ENCODE data around the gene APOC4. TPM values are rescaled to one million over a fixed set of nuclear protein-coding genes. Genes with fewer than 3 reads are reported as not detected.

APOC4 gene
- total and polyA plus RNA-seq, 4 donors = 1.0 to 420 (median 275) TPM

DNA sequence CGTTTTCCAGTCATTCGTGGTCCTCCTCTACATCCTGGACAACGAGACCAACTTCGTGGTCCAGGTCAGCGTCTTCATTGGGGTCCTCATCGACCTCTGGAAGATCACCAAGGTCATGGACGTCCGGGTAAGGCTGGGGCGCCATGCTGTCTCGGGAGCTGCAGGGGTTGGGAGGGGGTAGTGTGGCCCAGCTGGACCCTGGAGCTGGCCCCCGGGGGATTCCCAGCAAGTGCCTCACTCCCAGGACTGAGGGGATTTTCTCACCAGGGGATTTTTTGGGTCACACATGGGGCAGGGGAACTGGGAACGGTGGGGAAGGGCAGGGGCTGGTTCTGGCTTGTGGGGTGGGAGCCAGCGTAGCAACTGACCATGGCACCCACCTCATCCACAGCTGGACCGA lies 48.4 kb downstream of the APOC4 start:
- no peak overlapping the region for H3K27ac ChIP-seq (ENCODE audit: low read depth in 1 of 2, low read length in 2 of 2)
- no peaks in the 10 kb centered on the region for H3K9me3 ChIP-seq (ENCODE audit: control insufficient read depth in 4 of 4, low read length in 3 of 4)
- no peak overlapping the region for H3K9ac ChIP-seq (ENCODE audit: low read depth in 1 of 2, low read length in 2 of 2)
- H3K4me1 ChIP-seq (ENCODE audit: control insufficient read depth in 4 of 4, insufficient read depth in 4 of 4, low read length in 3 of 4) = no peaks in the 10 kb centered on the region
- H3K27me3 ChIP-seq (ENCODE audit: control insufficient read depth in 4 of 4, insufficient read depth in 4 of 4, low read length in 3 of 4) = no peaks in the 10 kb centered on the region
- TF ChIP-seq, protein P1, sequence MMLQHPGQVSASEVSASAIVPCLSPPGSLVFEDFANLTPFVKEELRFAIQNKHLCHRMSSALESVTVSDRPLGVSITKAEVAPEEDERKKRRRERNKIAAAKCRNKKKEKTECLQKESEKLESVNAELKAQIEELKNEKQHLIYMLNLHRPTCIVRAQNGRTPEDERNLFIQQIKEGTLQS (IDR thresholded peaks at IDR 0.05) = no peak
- TF ChIP-seq HNF4A (conservative IDR thresholded peaks at IDR 0.05) = no peak
- no peak for TF ChIP-seq FOXA1 (IDR thresholded peaks at IDR 0.05)
- TF ChIP-seq SP1 (IDR thresholded peaks at IDR 0.05) = no peak
- TF ChIP-seq, protein P2, sequence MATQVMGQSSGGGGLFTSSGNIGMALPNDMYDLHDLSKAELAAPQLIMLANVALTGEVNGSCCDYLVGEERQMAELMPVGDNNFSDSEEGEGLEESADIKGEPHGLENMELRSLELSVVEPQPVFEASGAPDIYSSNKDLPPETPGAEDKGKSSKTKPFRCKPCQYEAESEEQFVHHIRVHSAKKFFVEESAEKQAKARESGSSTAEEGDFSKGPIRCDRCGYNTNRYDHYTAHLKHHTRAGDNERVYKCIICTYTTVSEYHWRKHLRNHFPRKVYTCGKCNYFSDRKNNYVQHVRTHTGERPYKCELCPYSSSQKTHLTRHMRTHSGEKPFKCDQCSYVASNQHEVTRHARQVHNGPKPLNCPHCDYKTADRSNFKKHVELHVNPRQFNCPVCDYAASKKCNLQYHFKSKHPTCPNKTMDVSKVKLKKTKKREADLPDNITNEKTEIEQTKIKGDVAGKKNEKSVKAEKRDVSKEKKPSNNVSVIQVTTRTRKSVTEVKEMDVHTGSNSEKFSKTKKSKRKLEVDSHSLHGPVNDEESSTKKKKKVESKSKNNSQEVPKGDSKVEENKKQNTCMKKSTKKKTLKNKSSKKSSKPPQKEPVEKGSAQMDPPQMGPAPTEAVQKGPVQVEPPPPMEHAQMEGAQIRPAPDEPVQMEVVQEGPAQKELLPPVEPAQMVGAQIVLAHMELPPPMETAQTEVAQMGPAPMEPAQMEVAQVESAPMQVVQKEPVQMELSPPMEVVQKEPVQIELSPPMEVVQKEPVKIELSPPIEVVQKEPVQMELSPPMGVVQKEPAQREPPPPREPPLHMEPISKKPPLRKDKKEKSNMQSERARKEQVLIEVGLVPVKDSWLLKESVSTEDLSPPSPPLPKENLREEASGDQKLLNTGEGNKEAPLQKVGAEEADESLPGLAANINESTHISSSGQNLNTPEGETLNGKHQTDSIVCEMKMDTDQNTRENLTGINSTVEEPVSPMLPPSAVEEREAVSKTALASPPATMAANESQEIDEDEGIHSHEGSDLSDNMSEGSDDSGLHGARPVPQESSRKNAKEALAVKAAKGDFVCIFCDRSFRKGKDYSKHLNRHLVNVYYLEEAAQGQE (IDR thresholded peaks at IDR 0.05) = no peak
- no peak for TF ChIP-seq JUND (IDR thresholded peaks at IDR 0.05)
- TF ChIP-seq, protein P3, sequence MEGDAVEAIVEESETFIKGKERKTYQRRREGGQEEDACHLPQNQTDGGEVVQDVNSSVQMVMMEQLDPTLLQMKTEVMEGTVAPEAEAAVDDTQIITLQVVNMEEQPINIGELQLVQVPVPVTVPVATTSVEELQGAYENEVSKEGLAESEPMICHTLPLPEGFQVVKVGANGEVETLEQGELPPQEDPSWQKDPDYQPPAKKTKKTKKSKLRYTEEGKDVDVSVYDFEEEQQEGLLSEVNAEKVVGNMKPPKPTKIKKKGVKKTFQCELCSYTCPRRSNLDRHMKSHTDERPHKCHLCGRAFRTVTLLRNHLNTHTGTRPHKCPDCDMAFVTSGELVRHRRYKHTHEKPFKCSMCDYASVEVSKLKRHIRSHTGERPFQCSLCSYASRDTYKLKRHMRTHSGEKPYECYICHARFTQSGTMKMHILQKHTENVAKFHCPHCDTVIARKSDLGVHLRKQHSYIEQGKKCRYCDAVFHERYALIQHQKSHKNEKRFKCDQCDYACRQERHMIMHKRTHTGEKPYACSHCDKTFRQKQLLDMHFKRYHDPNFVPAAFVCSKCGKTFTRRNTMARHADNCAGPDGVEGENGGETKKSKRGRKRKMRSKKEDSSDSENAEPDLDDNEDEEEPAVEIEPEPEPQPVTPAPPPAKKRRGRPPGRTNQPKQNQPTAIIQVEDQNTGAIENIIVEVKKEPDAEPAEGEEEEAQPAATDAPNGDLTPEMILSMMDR (IDR thresholded peaks at IDR 0.05; ENCODE audit: low read depth, low read length, missing input control) = no peak
- TF ChIP-seq YY1 (IDR thresholded peaks at IDR 0.05) = no peak
- TF ChIP-seq NR2F2 (IDR thresholded peaks at IDR 0.05) = no peak
- no peak for TF ChIP-seq RXRA (IDR thresholded peaks at IDR 0.05)
- TF ChIP-seq GABPA (IDR thresholded peaks at IDR 0.05 in 1 of 2, conservative IDR thresholded peaks at IDR 0.05 in 1 of 2) = no peak
- TF ChIP-seq, protein P4, sequence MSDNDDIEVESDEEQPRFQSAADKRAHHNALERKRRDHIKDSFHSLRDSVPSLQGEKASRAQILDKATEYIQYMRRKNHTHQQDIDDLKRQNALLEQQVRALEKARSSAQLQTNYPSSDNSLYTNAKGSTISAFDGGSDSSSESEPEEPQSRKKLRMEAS (IDR thresholded peaks at IDR 0.05) = no peak
- TF ChIP-seq FOXA2 (IDR thresholded peaks at IDR 0.05) = no peak
- TF ChIP-seq, protein P5, sequence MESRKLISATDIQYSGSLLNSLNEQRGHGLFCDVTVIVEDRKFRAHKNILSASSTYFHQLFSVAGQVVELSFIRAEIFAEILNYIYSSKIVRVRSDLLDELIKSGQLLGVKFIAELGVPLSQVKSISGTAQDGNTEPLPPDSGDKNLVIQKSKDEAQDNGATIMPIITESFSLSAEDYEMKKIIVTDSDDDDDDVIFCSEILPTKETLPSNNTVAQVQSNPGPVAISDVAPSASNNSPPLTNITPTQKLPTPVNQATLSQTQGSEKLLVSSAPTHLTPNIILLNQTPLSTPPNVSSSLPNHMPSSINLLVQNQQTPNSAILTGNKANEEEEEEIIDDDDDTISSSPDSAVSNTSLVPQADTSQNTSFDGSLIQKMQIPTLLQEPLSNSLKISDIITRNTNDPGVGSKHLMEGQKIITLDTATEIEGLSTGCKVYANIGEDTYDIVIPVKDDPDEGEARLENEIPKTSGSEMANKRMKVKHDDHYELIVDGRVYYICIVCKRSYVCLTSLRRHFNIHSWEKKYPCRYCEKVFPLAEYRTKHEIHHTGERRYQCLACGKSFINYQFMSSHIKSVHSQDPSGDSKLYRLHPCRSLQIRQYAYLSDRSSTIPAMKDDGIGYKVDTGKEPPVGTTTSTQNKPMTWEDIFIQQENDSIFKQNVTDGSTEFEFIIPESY (IDR thresholded peaks at IDR 0.05) = no peak
- no peak for TF ChIP-seq TAF1 (conservative IDR thresholded peaks at IDR 0.05)
- no peak for TF ChIP-seq HNF4G (IDR thresholded peaks at IDR 0.05)
- no peak for TF ChIP-seq RAD21 (IDR thresholded peaks at IDR 0.05)
- TF ChIP-seq EGR1 (IDR thresholded peaks at IDR 0.05; ENCODE audit: low read depth in 2 of 2) = no peak
- peaks cover 11 to 64% (median 24%) of the 10 kb centered on the region in 4 donors for H3K36me3 ChIP-seq (ENCODE audit: control insufficient read depth in 4 of 4, insufficient read depth in 3 of 4, low read depth in 1 of 4, low read length in 3 of 4)
- 91% methylated on average over 14 of the region's 14 CpGs for WGBS
- DNase-seq (ENCODE audit: low spot score) = no peak
- H3K4me3 ChIP-seq (ENCODE audit: low read depth in 1 of 3, low read length in 3 of 3) = no peak overlapping the region

Data from liver (tissue), 9 donors.